B cell (primary cell): ENCODE measurements around the gene CACNA1D. TPM values are rescaled to one million over a fixed set of nuclear protein-coding genes. Genes with fewer than 3 reads are reported as not detected.

ENCODE experiments used
- ATAC-seq: fragments of 200-7000 bp; cut with Tn5 transposase; one replicate; pipeline ENCODE4 v1.10.0; 2021; ENCODE audit warnings: low read depth, mild to moderate bottlenecking, moderate number of reproducible peaks, moderate library complexity
- CTCF ChIA-PET: fragments of 350-600 bp; sonication (Branson Sonifier 250); formaldehyde crosslinking; loops from one replicate; lab custom pipeline; 2021; ENCODE audit warnings: antibody characterized with exemption, inconsistent platforms; lab: Charles Lee
- POLR2A ChIA-PET: fragments of 350-600 bp; sonication (Branson Sonifier 250); formaldehyde crosslinking; loops from one replicate; lab custom pipeline; 2021; ENCODE audit warnings: antibody characterized with exemption; lab: Charles Lee
- DNase-seq: peaks from one replicate; pipeline ENCODE4 v3.0.0; 2013
- H2AFZ ChIP-seq: 2 replicates; pipeline ENCODE4 v1.6.1; 2012; ENCODE audit warnings: mild to moderate bottlenecking, low read depth, low read length; ENCODE audit not compliant: insufficient read depth, poor library complexity, severe bottlenecking
- H3K27ac ChIP-seq, 2 donors: 1 replicate in 1 of 2; 2 replicates in 1 of 2; pipeline ENCODE4 v1.5.1; 2012 to 2013; ENCODE audit warnings: low read length in 2 of 2, mild to moderate bottlenecking in 2 of 2, moderate library complexity in 1 of 2
- H3K27me3 ChIP-seq, 4 experiments: fragments of 200-600 bp in 1 of 4; sonication (generic) in 1 of 4; replicated peaks in 1 of 4; 1 replicate in 2 of 4; 2 replicates in 2 of 4; pipeline versions ENCODE4 v1.6.1 to v1.7.0; 2013 to 2016; ENCODE audit warnings: low read length in 3 of 4, mild to moderate bottlenecking in 2 of 4, mixed read lengths in 1 of 4, moderate library complexity in 1 of 4; ENCODE audit not compliant: insufficient read depth in 4 of 4, control insufficient read depth in 3 of 4; ENCODE audit errors: control extremely low read depth in 1 of 4
- H3K36me3 ChIP-seq, 2 experiments: replicated peaks in 1 of 2; 1 replicate in 1 of 2; 2 replicates in 1 of 2; pipeline versions ENCODE4 v1.6.1 to v1.7.1; 2013; ENCODE audit warnings: low read length in 1 of 2; ENCODE audit not compliant: insufficient read depth in 2 of 2, control insufficient read depth in 1 of 2; ENCODE audit errors: control extremely low read depth in 1 of 2, extremely low read depth in 1 of 2
- H3K4me1 ChIP-seq, 2 donors: fragments of 200-600 bp in 1 of 2; sonication (generic) in 1 of 2; 1 replicate in 1 of 2; 2 replicates in 1 of 2; pipeline versions ENCODE4 v1.5.1 to v1.6.1; 2013 to 2017; ENCODE audit warnings: low read length in 2 of 2; ENCODE audit not compliant: control insufficient read depth in 2 of 2, insufficient read depth in 2 of 2
- H3K4me2 ChIP-seq: replicated peaks from 2 replicates; pipeline ENCODE3; 2012; ENCODE audit warnings: mild to moderate bottlenecking, low read depth, low read length; ENCODE audit not compliant: poor library complexity, severe bottlenecking
- H3K4me3 ChIP-seq, 5 experiments: fragments of 200-600 bp in 1 of 5; sonication (generic) in 1 of 5; 1 replicate in 3 of 5; 2 replicates in 2 of 5; pipeline versions ENCODE4 v1.5.1 to v1.7.0; 2011 to 2016; ENCODE audit warnings: low read length in 4 of 5, mild to moderate bottlenecking in 4 of 5, low read depth in 2 of 5, control low read depth in 1 of 5, moderate library complexity in 1 of 5; ENCODE audit not compliant: insufficient read depth in 1 of 5; ENCODE audit errors: control extremely low read depth in 1 of 5, extremely low read depth in 1 of 5
- H3K79me2 ChIP-seq: fragments of 200-600 bp; sonication (generic); one replicate; pipeline ENCODE4 v1.6.0; 2016; ENCODE audit warnings: low read length; ENCODE audit not compliant: control insufficient read depth, insufficient read depth
- H3K9ac ChIP-seq: fragments of 200-600 bp; sonication (generic); 2 replicates; pipeline ENCODE4 v1.6.1; 2017; ENCODE audit warnings: mild to moderate bottlenecking, low read length, moderate library complexity
- H3K9me3 ChIP-seq, 3 donors: one replicate each; pipeline versions ENCODE4 v1.6.1 to v1.7.1; 2013; ENCODE audit warnings: low read length in 2 of 3; ENCODE audit not compliant: control insufficient read depth in 2 of 3, insufficient read depth in 1 of 3; ENCODE audit errors: control extremely low read depth in 1 of 3
- H4K20me1 ChIP-seq: 2 replicates; pipeline ENCODE4 v1.6.0; 2012; ENCODE audit warnings: mild to moderate bottlenecking, low read length; ENCODE audit not compliant: insufficient read depth, control insufficient read depth, poor library complexity, severe bottlenecking
- H3K27ac Mint-ChIP-seq: one replicate; pipeline ENCODE4 v1.8.0; 2021; ENCODE audit warnings: mixed read lengths
- H3K27me3 Mint-ChIP-seq: one replicate; pipeline ENCODE4 v1.8.0; 2021; ENCODE audit warnings: mixed read lengths
- H3K4me1 Mint-ChIP-seq: one replicate; pipeline ENCODE4 v1.8.0; 2021; ENCODE audit warnings: mixed read lengths
- H3K4me3 Mint-ChIP-seq: one replicate; pipeline ENCODE4 v1.8.0; 2021; ENCODE audit warnings: mixed read lengths
- H3K9me3 Mint-ChIP-seq: one replicate; pipeline ENCODE4 v1.8.0; 2022; ENCODE audit warnings: mixed read lengths; ENCODE audit not compliant: insufficient read depth
- CTCF ChIP-seq: fragments of 200-600 bp; IDR thresholded peaks from one replicate; pipeline ENCODE4 v1.8.0; 2022; ENCODE audit warnings: antibody characterized with exemption, mild to moderate bottlenecking
- EZH2 ChIP-seq: IDR thresholded peaks from 2 replicates; pipeline ENCODE4 v1.6.1; 2012; ENCODE audit warnings: borderline replicate concordance, low read depth, mild to moderate bottlenecking, moderate library complexity, low read length; ENCODE audit not compliant: insufficient read depth, poor library complexity, severe bottlenecking
- WGBS: methylation state at CpG from one replicate; pipeline ENCODE4 v1.1.5; 2013; ENCODE audit warnings: missing lambda C conversion rate; ENCODE audit not compliant: insufficient coverage; 5-methylcytosine and 5-hydroxymethylcytosine counted together
- intact Hi-C: fragments of 100-400 bp; cut with micrococcal nuclease; formaldehyde crosslinking; loops from one replicate; pipeline ENCODE4 v1.10.0; 2022
- polyA plus RNA-seq: library from polyadenylated mRNA; depleted of rRNA; stranded (reverse); fragments of >200 nt; gene quantifications from 2 replicates; pipeline ENCODE4 v1.2.3, GENCODE V29; 2012
- total RNA-seq, 2 donors: library from RNA; stranded (reverse); fragments of 120-200 nt in 1 of 2; gene quantifications; 1 replicate in 1 of 2; 2 replicates in 1 of 2; pipeline versions ENCODE4 v1.2.3 to v1.2.4, GENCODE V29; 2013 to 2022

Gene CACNA1D
- total and polyA plus RNA-seq, 2 donors (not counting 1 experiment from before 2014, with no cell fraction given), result 0.06 to 0.07 TPM

DNA sequence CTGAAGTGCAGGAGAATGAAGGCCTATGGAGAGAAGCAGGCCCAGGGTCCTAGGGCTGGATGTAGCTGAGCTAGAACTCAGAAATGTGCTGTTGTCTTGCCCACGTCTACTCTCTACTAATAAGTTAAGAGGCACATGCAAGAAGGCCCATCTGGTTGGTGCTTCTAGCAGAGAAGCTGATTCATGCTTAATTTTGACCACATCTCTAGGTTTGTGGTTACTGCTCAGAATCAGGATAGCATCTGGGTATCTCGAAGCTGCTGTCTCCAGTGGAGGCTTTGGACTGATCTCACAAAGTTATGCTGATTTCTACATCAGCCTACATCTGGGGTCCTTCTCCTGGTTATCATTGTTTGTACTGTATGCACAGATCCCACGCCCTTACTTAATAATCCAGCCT is 87.3 kb downstream of the CACNA1D start:
- no peak overlapping the region for H3K27ac Mint-ChIP-seq

GRCh38 chr3:53583161-53583690 is 88.8 kb downstream of the CACNA1D start:
- ATAC-seq, result no peak
- Histone ChIP-seq H3K27ac (no peak overlapping the region), H3K27me3 (no peaks in the 10 kb centered on the region), H2AFZ (no peak overlapping the region), H4K20me1 (no peaks in the 10 kb centered on the region), H3K4me2 (no peak overlapping the region), H3K36me3 (no peaks in the 10 kb centered on the region), H3K4me1 (no peaks in the 10 kb centered on the region), H3K79me2 (no peaks in the 10 kb centered on the region), H3K9ac (no peak overlapping the region), H3K9me3 (no peaks in the 10 kb centered on the region), H3K4me3 (no peak overlapping the region)
- ChIA-PET CTCF (no interaction called here), POLR2A (no interaction called here)
- Mint-ChIP-seq H3K9me3 (no peaks in the 10 kb centered on the region), H3K4me1 (no peaks in the 10 kb centered on the region), H3K27me3 (no peaks in the 10 kb centered on the region), H3K27ac (no peak overlapping the region), H3K4me3 (no peak overlapping the region)
- intact Hi-C loops, result no loop called here
- 80% methylated on average over 2 of the region's 2 CpGs for WGBS
- TF ChIP-seq CTCF, result no peak
- no peak for TF ChIP-seq EZH2
- no peak for DNase-seq

More for the DNA sequence above, 87.3 kb downstream of the CACNA1D start:
- Histone ChIP-seq H3K79me2 (no peaks in the 10 kb centered on the region), H4K20me1 (no peaks in the 10 kb centered on the region), H3K9me3 (no peaks in the 10 kb centered on the region), H3K9ac (no peak overlapping the region), H3K4me3 (no peak overlapping the region), H3K4me1 (no peaks in the 10 kb centered on the region), H2AFZ (no peak overlapping the region), H3K4me2 (no peak overlapping the region), H3K27me3 (peaks cover 0 to 6% (median 2%) of the 10 kb centered on the region in 4 experiments), H3K27ac (no peak overlapping the region), H3K36me3 (no peaks in the 10 kb centered on the region)
- DNase-seq (no peak), ATAC-seq (no peak)
- Mint-ChIP-seq H3K4me1 (no peaks in the 10 kb centered on the region), H3K9me3 (no peaks in the 10 kb centered on the region), H3K4me3 (no peak overlapping the region), H3K27me3 (no peaks in the 10 kb centered on the region)
- TF ChIP-seq CTCF, result no peak
- TF ChIP-seq EZH2, result no peak
- intact Hi-C loops, result no loop called here
- ChIA-PET CTCF (no interaction called here), POLR2A (no interaction called here)
- 20% methylated on average over 2 of the region's 3 CpGs for WGBS
